ENCODE measurements around the gene LHX4.

Gene LHX4

DNA sequence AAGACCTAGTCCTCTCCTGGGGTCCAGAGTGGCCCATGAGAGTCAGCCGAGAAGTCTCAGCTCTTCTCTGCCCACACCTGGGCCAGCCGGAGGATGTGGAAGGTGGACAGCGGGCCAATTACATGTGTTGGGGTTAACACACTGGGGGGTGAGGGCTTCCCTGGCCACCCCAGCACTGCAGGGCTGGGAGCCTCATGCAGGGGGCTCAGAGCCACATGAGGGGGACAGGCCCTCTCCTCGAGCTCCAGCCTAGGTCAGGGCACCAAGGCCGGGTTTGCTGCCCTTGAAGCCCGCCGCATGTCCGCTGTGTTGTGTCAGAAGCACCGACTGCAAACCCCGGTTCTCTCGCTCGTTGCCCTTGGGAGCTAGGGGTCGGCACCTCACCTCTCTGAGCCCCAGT lies 30.5 kb downstream of the LHX4 start:
- no peak for DNase-seq

DNA sequence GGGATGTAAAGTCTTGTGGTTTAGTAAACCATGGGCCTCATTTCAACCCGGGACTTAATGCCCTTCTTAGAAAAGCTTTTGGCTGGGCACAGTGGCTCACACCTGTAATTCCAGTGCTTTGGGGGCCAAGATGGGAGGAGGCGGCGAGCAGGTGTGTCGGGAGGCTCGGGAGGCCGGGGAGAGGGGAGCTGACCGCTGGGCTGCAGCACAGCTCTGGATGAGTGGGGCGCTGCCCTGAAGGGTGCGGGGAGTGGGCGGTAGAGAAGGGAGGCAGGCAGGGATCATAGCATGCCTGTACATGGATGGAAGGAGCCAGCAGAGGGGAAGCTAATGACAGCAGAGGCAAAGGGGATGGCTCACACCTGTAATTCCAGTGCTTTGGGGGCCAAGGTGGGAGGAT lies 31.0 kb downstream of the LHX4 start:
- DNase-seq, result no peak

DNA sequence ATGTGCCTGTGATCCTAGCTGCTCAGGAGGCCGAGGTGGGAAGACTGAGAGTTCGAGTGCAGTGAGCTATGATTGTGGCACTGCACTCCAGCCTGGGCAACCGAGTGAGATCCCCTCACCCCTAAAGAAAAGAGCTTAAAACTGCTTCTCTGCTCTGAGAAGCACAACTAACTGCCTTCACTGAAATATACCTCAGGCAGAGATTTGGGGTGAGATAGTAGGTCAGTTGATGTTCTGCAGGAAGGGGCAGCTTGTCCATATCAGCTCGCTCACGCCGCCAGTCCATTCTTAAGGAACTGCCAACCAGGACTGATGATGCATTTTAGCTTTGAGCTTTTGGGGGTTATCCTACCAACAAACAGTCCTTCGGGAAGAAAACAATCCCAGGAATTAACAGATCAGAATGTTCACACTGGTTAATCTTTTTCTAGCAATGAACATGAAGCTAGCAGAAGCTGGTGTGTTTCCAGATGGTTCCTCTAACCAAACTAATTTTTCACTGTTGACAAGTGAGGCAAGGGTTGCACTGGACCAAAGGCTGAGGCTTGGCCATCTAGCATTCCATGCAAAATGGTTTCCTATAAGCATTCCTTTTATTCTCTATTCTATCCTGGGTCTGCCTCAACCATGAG lies 31.6 kb downstream of the LHX4 start:
- no peak for DNase-seq

DNA sequence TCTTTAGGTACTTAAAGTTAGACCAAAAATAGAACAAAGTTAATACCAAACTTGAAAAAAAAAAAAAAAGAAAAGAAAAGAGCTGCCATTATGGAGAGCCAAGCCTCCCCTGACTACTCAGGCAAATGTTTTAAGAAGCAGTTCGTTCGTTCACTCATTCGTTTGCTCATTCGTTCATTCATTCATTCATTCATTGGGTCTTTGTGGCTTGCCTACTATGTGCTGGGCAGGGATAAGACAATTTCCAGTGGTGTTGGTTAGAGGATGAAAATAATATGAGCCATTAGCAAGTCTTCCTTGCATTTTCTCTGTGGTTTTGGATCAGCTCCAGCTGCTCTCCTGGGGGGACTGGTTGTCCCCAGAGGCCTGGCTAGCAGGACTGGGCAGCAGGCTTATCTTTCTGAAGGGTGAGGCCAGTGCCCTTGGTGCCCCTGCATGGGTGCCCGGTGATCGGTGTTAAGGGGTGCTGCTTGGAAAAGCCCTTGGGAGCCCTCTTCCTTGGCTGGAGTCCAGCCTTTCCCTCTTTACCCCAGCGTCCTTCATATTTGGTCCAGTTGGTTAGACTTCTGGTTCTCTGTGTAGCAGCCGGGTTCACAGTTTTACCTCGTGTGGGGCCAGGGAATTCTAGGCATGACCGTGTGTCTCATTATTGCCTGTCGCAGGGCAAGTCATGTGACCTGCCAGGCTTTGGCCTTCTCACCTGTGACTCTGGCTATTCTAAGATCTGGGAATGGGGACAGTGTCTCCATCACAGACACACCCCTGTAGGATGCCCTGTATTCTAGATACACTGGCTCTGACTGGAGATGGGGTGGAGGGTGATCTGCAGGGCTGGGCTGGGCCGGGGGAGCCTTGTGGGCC lies 32.8 kb downstream of the LHX4 start:
- DNase-seq, result no peak

DNA sequence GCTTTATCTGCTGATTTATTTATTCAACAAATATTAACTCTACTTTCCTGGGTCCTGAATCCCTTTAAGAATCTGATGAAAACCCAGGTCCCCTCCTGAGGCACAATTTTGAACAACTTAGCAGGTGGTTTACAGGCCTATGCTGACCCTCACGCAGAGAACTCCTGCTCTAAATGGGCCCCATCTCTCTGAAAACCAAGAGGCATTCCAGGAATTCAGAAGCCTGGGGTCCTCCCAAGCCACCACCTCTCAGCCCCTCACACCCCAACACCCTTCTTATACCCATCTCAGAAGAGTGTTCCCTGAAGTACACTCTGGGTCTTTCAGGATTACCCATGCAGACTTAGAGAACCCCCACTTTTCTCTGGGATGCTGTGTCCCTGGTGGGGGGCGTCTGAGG lies 34.5 kb downstream of the LHX4 start:
- DNase-seq, result no peak

DNA sequence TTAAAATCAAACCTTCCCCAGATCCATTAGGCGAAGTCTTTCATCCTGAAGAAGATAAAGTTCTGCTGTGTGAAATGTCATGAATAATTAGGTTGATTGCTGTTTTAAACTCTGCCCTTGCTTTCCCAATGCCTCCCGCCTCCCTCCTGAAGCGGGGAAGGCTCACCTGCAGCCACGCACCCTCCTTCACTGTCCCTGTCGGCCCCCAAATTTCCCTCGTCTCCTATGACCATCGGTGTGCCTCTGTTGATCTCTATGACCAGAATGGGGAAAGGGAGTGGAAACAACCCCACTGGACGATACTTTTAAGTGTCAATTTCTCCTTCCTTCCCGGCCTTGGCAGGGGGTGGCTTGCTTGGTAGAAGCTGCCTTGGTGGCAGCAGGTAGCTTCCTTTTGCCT lies 35.1 kb downstream of the LHX4 start:
- no peak for DNase-seq

DNA sequence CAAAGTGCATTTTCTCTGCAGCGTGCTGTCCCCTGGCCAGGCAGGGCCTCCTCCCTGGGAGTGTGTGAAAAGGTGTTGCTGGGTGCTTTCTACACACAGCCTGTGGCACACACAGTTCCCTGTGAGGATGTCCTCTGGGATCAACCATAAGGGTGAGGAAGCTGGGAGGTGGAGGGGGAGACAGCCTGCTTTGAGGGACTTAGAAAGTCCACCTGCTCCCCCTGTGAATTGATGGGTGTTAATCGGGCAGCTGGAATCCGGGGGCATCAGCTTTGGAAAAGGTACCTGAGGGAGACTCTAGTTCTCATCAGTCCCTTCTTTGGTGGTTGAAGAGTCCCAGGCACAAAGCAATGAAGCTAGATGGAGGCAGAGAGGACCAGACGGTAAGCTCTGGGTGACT lies 35.8 kb downstream of the LHX4 start:
- no peak for DNase-seq

DNA sequence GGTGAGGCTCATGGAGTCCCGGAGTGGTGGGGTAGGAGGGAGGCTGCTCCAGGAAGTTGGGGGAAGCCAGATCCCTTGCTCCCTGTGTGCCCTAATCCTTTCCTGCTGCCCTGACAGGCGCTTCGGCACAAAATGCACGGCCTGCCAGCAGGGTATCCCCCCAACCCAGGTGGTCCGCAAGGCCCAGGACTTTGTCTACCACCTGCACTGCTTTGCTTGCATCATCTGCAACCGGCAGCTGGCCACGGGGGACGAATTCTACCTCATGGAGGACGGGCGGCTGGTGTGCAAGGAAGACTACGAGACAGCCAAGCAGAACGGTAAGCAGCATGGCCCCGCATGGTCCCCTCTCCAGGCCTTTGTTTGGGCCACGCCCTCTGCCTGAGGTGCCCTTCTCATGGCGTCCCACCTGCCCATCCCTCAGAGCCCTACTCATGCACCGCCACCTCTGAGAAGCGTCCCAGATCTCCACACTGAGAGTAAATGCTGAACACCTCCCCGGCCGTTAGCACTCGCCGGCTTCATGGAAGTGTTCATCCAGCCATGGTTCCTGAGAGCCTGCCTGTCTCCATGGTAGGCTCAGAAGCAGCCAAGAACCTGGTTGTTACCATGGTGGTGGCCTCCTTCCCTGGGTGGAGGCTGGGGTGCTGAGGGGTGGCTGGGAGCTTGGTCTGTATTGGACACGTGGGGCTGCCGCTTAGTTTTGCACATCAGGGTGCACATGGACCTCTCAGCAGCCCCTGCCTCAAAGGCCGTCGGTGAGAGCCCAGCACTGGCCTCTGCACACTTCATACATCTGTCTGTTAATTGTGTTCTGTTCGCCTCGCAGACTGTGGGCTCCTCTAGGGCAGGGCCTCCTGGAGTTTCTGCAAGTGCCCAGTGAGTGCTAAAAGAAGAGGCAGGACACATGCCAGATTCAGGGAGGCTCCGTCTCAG lies 36.5 kb downstream of the LHX4 start:
- DNase-seq, result no peak

DNA sequence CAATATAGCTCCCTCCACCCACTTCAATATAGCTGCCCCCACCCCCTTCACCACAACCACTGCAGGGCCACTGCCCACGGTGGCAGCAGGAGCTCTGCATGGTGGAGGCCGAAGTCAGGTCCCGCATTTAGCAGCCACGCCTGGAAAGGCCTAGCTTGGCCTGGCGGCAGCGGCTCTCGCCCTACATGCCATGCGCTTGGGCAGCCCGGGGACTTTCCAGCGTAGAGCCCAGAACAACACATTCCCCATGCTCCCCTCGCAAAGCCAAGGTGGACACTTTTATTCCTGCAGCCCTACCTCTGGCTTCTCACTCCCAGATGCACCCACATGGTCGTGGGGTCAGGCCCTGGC lies 37.1 kb downstream of the LHX4 start:
- no peak for DNase-seq

DNA sequence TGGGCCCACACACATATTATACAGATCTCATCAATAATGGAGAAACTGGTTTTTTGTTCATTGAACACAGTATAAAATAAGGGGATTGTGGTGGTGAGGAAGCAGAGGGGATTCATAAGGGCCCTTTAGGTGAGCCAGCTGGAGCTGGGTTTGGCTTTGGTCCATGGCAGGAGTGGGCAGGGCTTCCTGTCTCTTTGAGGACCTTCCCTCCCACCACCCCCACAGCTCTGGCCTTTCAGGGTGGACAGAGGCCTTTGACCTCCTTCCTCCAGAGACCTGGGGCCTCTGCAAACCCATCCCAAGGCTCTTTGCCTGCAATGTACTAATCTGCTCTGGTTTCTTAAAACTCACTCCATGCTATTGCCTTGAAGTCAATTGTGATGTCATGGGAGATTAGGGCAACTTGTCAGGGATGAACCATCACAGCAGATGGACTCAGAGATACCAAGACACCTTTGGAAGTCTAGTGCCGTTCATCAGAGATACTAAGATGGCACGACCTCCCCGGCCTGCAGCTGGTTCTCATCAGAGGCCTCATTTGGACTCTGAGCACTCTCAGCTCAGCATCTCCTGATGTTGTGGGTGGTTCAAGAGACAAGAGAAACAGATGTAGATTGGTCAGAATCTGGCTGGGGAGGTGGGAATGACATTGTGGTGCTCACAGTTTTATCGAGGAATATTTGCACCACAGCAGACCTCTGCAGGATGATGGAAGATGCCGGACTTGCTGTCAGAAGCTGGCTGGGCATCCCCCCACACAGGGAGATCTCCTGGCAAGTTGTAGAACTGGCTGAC lies 37.9 kb downstream of the LHX4 start:
- no peak for DNase-seq

DNA sequence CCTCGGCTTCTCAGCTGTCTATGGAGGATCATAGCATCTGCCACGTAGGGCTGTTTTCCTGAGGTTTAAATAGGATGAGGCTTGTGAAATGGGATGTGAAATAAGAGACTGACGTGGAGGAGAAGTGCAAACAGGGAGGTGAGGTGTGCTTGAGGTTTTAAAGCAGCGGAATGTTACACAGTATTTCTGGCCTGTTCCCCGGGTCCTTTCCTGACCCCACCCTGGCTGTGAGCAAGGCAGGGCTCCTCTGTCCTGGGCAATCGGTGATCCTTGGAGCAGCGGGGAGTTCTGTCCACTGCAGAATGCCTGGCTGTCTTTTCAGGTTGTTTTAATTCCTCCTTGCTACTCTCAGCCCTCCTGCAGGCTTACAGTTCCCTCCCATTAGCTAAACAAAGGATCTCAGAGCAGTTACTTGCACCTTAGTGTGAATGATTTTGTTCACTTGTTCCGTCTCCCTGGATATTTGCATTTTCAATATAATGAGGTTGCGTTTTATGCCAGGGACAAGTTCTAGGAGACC lies 38.6 kb downstream of the LHX4 start:
- DNase-seq, result no peak

DNA sequence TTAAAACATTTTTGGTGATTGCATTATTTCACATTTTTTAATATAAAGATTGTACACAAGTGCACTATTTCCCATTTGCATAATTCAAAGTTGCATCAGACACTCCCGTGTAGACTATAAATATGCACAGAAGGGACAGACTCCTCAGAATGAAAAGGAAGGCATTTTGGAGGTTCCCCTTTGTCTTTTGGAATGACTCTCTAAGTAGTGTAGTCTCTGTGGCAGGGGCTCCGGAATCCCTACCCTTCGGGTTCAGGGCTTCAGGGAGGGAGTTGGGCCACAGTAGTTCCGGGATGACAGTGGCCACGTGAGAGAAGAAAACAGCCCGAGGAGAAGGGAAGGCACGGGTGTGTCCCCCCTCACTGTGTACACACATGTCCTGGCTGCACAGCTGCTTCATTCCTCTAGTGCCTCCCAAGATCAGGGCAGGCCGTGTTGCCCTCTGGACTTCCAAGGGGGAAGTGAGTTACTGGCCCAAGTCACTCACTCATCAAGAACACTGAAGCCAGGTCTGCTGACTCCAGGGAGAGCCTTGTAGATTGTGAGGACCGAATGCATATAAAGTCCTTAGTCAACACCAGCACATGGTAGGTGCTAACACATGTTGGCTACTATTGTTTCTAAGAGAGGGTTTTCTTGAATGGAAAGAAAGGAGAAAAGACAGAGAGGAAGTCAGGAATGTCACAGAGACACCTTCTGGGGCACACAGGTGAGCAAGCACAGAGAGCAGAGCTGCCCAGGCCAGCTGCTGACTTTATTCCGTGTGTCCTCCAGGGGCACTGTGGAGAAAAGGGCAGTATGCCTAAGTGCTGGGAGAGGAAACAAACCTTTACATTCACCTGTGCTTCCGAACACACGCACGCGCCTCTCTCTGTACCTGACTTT lies 39.8 kb downstream of the LHX4 start:
- no peak for DNase-seq

DNA sequence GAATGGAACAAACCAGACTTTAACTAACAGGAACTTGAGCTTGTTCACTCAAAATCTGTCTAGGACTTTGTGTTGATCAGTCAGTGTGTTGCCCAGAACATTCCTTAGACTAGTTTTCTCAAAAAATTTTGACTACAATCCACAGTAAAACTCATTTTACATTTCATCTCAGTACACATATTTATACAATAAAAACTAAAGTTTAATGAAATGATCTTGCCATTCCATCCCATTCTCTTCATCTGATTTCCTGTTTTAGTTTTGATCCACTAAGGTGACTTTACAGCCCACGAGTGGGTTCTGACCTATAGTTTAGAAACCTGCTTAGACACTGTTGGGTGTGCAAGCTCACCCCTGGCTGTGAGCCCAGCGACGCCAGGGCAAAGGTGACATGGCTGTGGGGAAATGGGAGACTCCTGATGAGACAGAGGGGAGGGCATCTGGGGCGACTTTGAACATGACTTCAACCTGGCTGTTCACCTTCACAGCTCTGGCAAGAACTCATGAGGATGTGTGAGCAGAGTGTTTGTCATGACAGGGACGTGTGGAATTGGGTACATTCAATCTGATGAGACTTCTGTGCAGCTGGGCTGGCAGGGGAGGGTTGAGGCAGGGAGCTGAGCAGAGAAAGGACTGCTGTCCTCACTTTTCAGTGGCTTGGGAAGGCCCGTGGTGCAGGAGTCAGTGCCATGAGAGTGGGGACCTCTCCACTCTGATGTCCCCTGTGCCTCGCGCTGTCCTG lies 40.6 kb downstream of the LHX4 start:
- DNase-seq, result no peak

DNA sequence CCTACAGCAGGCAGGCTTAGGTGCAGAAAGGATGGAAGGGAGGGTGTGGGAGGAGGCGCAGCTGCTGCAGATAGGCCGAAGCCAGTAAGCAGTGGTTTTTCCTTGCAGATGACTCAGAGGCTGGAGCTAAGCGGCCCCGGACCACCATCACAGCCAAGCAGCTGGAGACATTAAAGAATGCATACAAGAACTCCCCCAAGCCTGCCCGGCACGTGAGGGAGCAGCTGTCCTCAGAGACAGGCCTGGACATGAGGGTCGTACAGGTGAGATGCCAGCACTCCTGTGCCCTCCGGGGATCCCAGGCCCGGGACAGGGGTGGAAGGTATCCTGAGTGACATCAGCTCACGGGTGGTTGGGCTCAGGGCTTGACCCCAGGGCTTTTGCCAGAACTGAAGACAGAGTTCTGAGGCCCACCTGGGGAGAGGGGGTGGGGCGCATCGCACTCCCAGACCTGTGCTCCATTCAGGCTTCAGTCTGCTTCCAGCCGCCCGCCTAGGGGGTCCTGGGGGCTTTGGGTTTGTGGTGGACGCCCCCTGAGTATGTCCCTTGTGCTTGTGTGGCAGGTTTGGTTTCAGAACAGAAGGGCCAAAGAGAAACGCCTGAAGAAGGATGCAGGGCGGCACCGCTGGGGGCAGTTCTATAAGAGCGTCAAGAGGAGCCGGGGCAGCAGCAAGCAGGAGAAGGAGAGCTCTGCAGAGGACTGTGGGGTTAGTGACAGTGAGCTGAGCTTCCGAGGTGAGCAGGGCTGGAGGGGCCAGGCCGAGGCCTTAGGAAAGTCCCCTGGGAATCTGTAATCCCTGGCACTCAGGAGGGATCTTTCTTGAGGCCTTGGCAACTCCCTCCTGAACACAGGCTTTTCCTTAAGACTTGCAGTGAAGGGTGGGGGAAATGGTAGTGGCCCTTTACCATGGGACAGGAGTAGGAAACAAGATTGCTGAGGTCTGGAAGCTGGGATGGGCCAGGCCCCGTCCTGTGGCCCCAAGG lies 41.5 kb downstream of the LHX4 start:
- DNase-seq, result no peak

DNA sequence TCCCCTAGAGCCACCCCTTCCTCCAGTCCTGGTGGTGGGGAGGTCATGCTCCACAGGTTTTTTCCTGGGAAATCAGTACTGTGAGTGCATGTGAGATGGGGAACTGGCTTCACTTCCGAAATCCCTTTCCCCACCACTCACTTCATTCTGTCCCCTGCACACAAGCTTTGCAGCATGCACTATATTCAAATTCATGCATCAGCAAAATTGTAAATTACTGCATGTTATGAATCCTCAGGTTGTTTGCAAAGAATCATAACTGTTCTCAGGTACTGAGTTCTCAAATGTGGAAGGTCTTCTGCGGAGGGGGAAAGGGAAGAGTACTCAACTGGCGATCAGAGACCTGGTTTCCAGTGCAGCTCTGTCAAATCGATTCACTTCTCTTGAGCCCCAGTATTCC lies 42.3 kb downstream of the LHX4 start:
- no peak for DNase-seq

DNA sequence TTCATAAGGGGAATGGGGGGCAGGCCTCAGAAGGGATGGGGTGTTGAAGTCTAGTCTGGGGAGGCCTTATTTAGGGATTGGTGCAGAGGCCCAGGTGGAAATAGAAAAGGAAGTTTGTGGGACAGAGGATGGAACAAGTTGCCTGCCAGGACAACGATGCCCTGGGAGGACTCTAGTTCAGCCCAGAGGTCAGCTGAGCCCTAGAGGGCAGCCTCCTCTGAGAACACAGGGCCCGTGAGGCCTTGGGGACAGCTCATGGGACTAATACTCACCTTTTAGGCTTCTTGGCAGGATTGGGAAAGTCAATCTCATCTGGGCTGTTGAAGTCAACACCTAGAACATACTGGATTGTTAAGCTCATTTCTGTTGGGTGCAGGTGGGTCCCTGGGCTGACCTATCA lies 43.0 kb downstream of the LHX4 start:
- no peak for DNase-seq

DNA sequence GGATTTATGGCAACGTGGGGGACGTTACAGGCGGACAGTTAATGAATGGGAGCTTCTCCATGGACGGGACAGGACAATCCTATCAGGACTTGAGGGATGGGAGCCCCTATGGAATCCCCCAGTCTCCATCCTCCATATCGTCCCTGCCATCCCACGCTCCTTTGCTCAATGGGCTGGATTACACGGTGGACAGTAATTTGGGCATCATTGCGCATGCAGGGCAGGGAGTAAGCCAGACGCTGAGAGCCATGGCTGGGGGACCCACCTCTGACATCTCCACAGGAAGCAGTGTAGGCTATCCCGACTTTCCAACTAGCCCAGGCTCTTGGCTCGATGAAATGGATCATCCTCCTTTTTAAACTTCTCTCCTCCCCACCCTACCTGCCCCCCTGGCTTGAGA lies 44.2 kb downstream of the LHX4 start:
- DNase-seq, result no peak

DNA sequence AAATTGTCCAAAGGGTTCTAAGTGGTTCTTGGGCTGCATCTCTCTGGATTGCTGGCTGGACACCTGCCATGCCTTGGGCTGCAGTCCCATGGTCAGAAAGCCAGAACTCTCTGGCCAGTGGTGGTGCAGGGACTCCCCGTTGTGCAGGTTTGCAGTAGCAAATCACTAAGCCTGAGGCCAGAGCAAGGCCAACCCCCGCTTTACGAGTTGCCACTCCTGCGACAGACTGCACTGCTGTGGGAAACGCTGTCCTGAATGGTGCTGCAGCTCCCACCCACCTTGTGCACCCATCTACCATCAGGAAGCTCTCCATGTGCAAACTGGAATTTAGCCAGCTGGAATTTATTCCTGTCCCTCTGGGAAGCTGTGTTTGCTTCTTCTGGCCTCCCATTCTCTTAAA lies 45.7 kb downstream of the LHX4 start:
- DNase-seq, result no peak

DNA sequence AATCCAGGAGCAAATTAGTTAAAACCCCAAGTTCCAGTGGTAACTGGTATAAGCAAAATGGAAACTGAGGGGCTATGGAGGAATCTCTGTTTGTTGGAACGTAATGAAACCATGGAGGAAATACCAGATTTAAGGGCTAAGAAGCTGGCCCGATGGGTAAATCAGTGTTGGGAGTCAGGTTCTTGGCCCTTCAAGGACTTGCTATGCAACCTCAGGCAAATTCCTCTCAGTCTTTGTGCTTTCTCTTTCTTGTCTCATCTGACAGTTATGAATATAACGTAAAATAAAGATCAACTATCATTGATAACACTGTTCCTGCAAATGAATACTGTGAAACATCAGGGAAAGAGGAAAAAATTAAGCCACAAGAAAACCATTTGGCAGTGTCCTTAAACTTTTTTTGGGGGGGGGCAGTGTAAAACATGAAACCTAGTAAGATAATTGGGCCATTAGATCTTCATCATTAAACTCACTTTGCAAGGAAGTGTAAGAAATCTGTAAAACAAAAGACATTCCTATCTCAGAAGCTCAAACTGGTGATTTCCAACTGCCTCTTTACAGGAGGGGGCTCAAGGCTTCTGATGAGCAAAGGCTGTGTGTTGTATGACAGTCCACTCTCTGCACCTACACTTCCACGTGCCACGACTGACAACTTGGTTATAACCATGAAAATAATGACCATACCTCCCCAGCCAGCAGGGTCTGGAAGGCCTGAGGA lies 47.6 kb downstream of the LHX4 start:
- DNase-seq, result no peak

Data from NCI-H2081 treated with DMSO at 0.1 percent for 48 hours (cell line).